ENCODE measurements around the gene RAD54L.
"Not testable (repeated sequence)": the region's sequence is repeated elsewhere in the genome, so short reads cannot be mapped to it uniquely, and the experiment has no call there.

GRCh38 chr1:46231231-46231630, 16.3 kb upstream of the RAD54L start:
- TF ChIP-seq FOXM1 (IDR thresholded peaks at IDR 0.05; ENCODE audit: borderline replicate concordance); ZNF384 (IDR thresholded peaks at IDR 0.05); TARDBP (IDR thresholded peaks at IDR 0.05); BHLHE40 (IDR thresholded peaks at IDR 0.05; ENCODE audit: borderline replicate concordance): not testable (repeated sequence)

Data from HEK293T (cell line).